ENCODE data around the gene JAGN1.

- no peak for TF ChIP-seq CTCF (conservative IDR thresholded peaks at IDR 0.05; ENCODE audit: low read length)
- no peak for TF ChIP-seq EZH2phosphoT487 (IDR thresholded peaks at IDR 0.05; ENCODE audit: borderline replicate concordance, low read depth, low read length)
Measured at GRCh38 chr3:9886328-9886727, 4.1 kb upstream of the JAGN1 start.

Data from OCI-LY7 (cell line).